ENCODE measurements around the gene PSMB7.

The PSMB7 gene

DNA sequence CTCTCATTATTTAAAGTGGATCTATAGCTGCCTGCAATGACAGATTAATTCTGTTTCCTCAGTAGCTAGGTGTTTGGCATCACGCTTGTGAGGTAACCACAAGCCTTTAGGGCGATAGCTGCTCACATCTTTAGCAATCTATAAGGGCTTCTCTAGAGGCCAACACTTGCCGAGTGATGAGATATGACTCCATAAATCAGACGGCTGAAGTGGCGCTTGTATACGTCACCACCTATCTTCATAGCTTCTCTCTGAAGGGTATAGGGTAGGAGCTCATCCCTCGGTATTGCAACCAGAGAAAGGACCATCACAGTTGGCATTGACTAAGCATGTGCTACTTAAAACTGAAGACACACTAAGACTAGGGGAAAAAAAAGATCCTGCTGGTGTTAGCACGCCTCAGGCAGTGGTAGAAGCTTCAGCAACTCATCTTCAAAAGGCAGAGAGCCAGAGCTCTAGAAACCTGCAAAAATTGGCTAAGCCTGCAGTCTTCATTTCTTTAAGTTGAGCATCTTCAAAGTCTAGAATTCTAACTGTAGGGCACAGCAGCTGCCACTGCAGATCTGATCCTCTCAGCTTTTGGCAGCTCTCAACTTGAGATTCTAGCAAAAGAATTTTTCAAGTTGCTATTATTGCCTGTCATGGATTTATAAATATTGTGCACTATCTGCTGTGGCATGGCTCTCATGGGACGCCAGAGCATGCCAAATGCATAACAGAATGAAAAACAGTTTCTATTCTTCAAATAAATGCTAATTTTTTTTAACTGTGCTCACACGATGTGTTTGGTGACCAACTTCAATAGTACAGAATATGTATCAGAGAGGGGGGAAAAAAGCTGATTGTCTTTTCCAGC, 37.5 kb downstream of the PSMB7 start:
- no peak for DNase-seq (ENCODE audit: low read depth, low spot score)
- TF ChIP-seq, protein P1, sequence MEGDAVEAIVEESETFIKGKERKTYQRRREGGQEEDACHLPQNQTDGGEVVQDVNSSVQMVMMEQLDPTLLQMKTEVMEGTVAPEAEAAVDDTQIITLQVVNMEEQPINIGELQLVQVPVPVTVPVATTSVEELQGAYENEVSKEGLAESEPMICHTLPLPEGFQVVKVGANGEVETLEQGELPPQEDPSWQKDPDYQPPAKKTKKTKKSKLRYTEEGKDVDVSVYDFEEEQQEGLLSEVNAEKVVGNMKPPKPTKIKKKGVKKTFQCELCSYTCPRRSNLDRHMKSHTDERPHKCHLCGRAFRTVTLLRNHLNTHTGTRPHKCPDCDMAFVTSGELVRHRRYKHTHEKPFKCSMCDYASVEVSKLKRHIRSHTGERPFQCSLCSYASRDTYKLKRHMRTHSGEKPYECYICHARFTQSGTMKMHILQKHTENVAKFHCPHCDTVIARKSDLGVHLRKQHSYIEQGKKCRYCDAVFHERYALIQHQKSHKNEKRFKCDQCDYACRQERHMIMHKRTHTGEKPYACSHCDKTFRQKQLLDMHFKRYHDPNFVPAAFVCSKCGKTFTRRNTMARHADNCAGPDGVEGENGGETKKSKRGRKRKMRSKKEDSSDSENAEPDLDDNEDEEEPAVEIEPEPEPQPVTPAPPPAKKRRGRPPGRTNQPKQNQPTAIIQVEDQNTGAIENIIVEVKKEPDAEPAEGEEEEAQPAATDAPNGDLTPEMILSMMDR (IDR thresholded peaks at IDR 0.05; ENCODE audit: insufficient read depth, low read length, missing control alignments): no peak
- H3K4me3 ChIP-seq (ENCODE audit: low read depth, low read length): no peak overlapping the region
- ChIA-PET POLR2A (interaction anchor here (0.6 to 0.9 kb wide), 2 partner anchors 15 to 36 kb away, joined by 3 to 4 read pairs; no protein-coding TSS in a partner anchor), CTCF (interaction anchor here (1.0 to 2.0 kb wide), 5 partner anchors 9 to 16 kb away, joined by 3 to 8 read pairs (median 4); no protein-coding TSS in a partner anchor)

- TF ChIP-seq, protein P1 (IDR thresholded peaks at IDR 0.05; ENCODE audit: insufficient read depth, low read length, missing control alignments): no peak
- no peak for DNase-seq (ENCODE audit: low read depth, low spot score)
- CTCF ChIA-PET: no interaction called here
- POLR2A ChIA-PET: no interaction called here
- no peak overlapping the region for H3K4me3 ChIP-seq (ENCODE audit: low read depth, low read length)
Observed at GRCh38 chr9:124376329-124376728, 38.9 kb downstream of the PSMB7 start.

DNA sequence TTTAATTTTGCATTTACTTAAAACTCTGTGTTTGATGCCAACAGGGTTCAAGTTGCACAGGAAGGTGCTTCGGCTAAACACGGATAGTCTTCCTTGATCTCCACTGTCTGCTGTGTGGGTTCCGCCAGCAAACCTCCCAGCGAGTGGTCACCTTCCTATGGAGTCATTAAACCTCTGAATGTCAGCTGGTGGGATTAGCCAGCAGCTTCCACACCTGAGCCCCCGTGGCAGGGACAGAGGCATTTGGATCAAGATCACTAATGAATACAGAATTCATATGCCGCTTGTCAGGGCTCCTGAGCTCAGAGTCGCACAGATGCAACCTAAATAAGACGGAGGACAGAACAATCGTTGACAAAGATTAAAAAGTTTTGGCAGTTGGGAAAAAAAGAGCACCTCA, 39.5 kb downstream of the PSMB7 start:
- ChIA-PET CTCF (interaction anchor here (1.3 to 2.2 kb wide), 4 partner anchors 15 to 249 kb away, joined by 3 to 10 read pairs (median 6); no protein-coding TSS in a partner anchor), POLR2A (interaction anchor here (0.7 kb wide), 1 partner anchor 250 kb away, joined by 3 read pairs; no protein-coding TSS in a partner anchor)
- TF ChIP-seq, protein P1 (IDR thresholded peaks at IDR 0.05; ENCODE audit: insufficient read depth, low read length, missing control alignments): no peak
- DNase-seq (ENCODE audit: low read depth, low spot score): no peak
- H3K4me3 ChIP-seq (ENCODE audit: low read depth, low read length): no peak overlapping the region

GRCh38 chr9:124373851-124374250, 41.4 kb downstream of the PSMB7 start:
- TF ChIP-seq, protein P1 (IDR thresholded peaks at IDR 0.05; ENCODE audit: insufficient read depth, low read length, missing control alignments): no peak
- ChIA-PET CTCF (interaction anchor here (1.0 to 2.2 kb wide), 7 partner anchors 11 to 247 kb away, joined by 3 to 10 read pairs (median 6); no protein-coding TSS in a partner anchor), POLR2A (no interaction called here)
- no peak for DNase-seq (ENCODE audit: low read depth, low spot score)
- H3K4me3 ChIP-seq (ENCODE audit: low read depth, low read length): no peak overlapping the region

- TF ChIP-seq, protein P1 (IDR thresholded peaks at IDR 0.05; ENCODE audit: insufficient read depth, low read length, missing control alignments): no peak
- POLR2A ChIA-PET: no interaction called here
- CTCF ChIA-PET: interaction anchor here (1.7 kb wide), 1 partner anchor 11 kb away, joined by 6 read pairs; no protein-coding TSS in a partner anchor
- no peak for DNase-seq (ENCODE audit: low read depth, low spot score)
- H3K4me3 ChIP-seq (ENCODE audit: low read depth, low read length): no peak overlapping the region
Observed at GRCh38 chr9:124373386-124373785, 41.9 kb downstream of the PSMB7 start.

GRCh38 chr9:124372038-124372437, 43.2 kb downstream of the PSMB7 start:
- DNase-seq (ENCODE audit: low read depth, low spot score): no peak
- TF ChIP-seq, protein P1 (IDR thresholded peaks at IDR 0.05; ENCODE audit: insufficient read depth, low read length, missing control alignments): no peak
- no peak overlapping the region for H3K4me3 ChIP-seq (ENCODE audit: low read depth, low read length)
- ChIA-PET POLR2A (no interaction called here), CTCF (interaction anchor here (2.2 kb wide), 1 partner anchor 10 kb away, joined by 7 read pairs; no protein-coding TSS in a partner anchor)
